GM23338 (cell line): ENCODE results near the gene PHLDB3. TPM values are rescaled to one million over a fixed set of nuclear protein-coding genes. Genes with fewer than 3 reads are reported as not detected.

Experiments used
- ATAC-seq: fragments of 200-7000 bp; cut with Tn5 transposase; 3 replicates; pipeline ENCODE4 v1.9.1; 2020
- DNase-seq: peaks from one replicate; pipeline ENCODE4 v3.0.0-alpha.2; 2015; ENCODE audit warnings: low spot score
- H2AFZ ChIP-seq: fragments of 200-600 bp; sonication (generic); 2 replicates; pipeline ENCODE4 v1.8.0; 2016; ENCODE audit warnings: antibody characterized with exemption, mild to moderate bottlenecking, moderate library complexity
- H3F3A ChIP-seq: fragments of 200-600 bp; sonication (generic); replicated peaks from 2 replicates; pipeline ENCODE4 v1.8.0; 2017; ENCODE audit warnings: antibody characterized with exemption, mixed run types, low read depth
- H3K27ac ChIP-seq: fragments of 200-600 bp; sonication (generic); 2 replicates; pipeline ENCODE4 v1.6.1; 2016; ENCODE audit warnings: low read depth
- H3K27me3 ChIP-seq: fragments of 200-600 bp; sonication (generic); 2 replicates; pipeline ENCODE4 v1.8.0; 2016; ENCODE audit warnings: mild to moderate bottlenecking, mixed run types, moderate library complexity; ENCODE audit not compliant: insufficient read depth
- H3K36me3 ChIP-seq: fragments of 200-600 bp; sonication (generic); 2 replicates; pipeline ENCODE4 v1.8.0; 2016; ENCODE audit warnings: mild to moderate bottlenecking; ENCODE audit not compliant: insufficient read depth
- H3K4me1 ChIP-seq: fragments of 200-600 bp; sonication (generic); 2 replicates; pipeline ENCODE4 v1.8.0; 2016; ENCODE audit warnings: mild to moderate bottlenecking, moderate library complexity; ENCODE audit not compliant: insufficient read depth
- H3K4me2 ChIP-seq: fragments of 200-600 bp; sonication (generic); 2 replicates; pipeline ENCODE4 v1.7.1; 2017; ENCODE audit warnings: mixed run types
- H3K4me3 ChIP-seq: fragments of 200-600 bp; sonication (generic); 2 replicates; pipeline ENCODE4 v1.6.1; 2016; ENCODE audit warnings: mixed run types
- H3K79me2 ChIP-seq: fragments of 200-600 bp; sonication (generic); replicated peaks from 2 replicates; pipeline ENCODE4 v1.8.0; 2017; ENCODE audit warnings: mild to moderate bottlenecking; ENCODE audit not compliant: insufficient read depth
- H3K9me2 ChIP-seq: fragments of 200-600 bp; sonication (generic); 2 replicates; pipeline ENCODE4 v1.8.0; 2017; ENCODE audit not compliant: insufficient read depth
- H4K20me1 ChIP-seq: fragments of 200-600 bp; sonication (generic); replicated peaks from 2 replicates; pipeline ENCODE4 v1.8.0; 2017; ENCODE audit warnings: mild to moderate bottlenecking; ENCODE audit not compliant: insufficient read depth
- H3K27ac Mint-ChIP-seq: 2 replicates; pipeline ENCODE4 v1.8.0; 2020; ENCODE audit warnings: inconsistent platforms, mild to moderate bottlenecking, moderate library complexity, mixed read lengths
- H3K27me3 Mint-ChIP-seq: 3 replicates; pipeline ENCODE4 v1.8.0; 2022; ENCODE audit warnings: low read depth, mild to moderate bottlenecking, moderate library complexity, mixed read lengths, inconsistent platforms; ENCODE audit not compliant: insufficient read depth, poor library complexity
- H3K36me3 Mint-ChIP-seq: 3 replicates; pipeline ENCODE4 v1.8.0; 2021; ENCODE audit warnings: low read depth, mild to moderate bottlenecking, inconsistent platforms, moderate library complexity, mixed read lengths
- H3K4me1 Mint-ChIP-seq: 3 replicates; pipeline ENCODE4 v1.8.0; 2020; ENCODE audit warnings: mild to moderate bottlenecking, inconsistent platforms, mixed read lengths
- H3K4me3 Mint-ChIP-seq: 3 replicates; pipeline ENCODE4 v1.8.0; 2021; ENCODE audit warnings: moderate library complexity, mild to moderate bottlenecking, inconsistent platforms, mixed read lengths
- H3K9me3 Mint-ChIP-seq: 3 replicates; pipeline ENCODE4 v1.8.0; 2020; ENCODE audit warnings: moderate library complexity, mild to moderate bottlenecking, inconsistent platforms, mixed read lengths
- EZH2phosphoT487 ChIP-seq: fragments of 200-600 bp; sonication (generic); IDR thresholded peaks from one replicate; pipeline ENCODE4 v1.8.1; 2018; ENCODE audit warnings: antibody characterized with exemption; ENCODE audit not compliant: unreplicated experiment
- NANOG ChIP-seq: IDR thresholded peaks from 2 replicates; pipeline ENCODE4 v1.6.1; 2016; ENCODE audit warnings: antibody characterized with exemption, borderline replicate concordance
- POLR2AphosphoS5 ChIP-seq: IDR thresholded peaks from 2 replicates; pipeline ENCODE4 v1.6.1; 2016; ENCODE audit warnings: antibody characterized with exemption, low read depth
- REST ChIP-seq: IDR thresholded peaks from one replicate; pipeline ENCODE4 v1.6.1; 2018; ENCODE audit warnings: antibody characterized with exemption; ENCODE audit not compliant: unreplicated experiment
- STAT1 ChIP-seq: IDR thresholded peaks from one replicate; pipeline ENCODE4 v1.6.1; 2016; ENCODE audit warnings: antibody characterized with exemption; ENCODE audit not compliant: unreplicated experiment
- polyA plus RNA-seq: library from polyadenylated mRNA; unstranded; fragments of >200 nt; fragmentation: Nextera tagmentation; extraction: Ambion mirVana; gene quantifications from 2 replicates; pipeline ENCODE4 v1.2.1, GENCODE V29; 2016
- total RNA-seq: library from RNA; depleted of rRNA; stranded (reverse); fragments of >200 nt; shearing (Covaris generic); gene quantifications from 2 replicates; pipeline ENCODE4 v1.2.3, GENCODE V29; 2014
- TF ChIP-seq, protein P1 (sequence below), 2 experiments: fragments of 200-600 bp in 1 of 2; sonication (generic) in 1 of 2; conservative IDR thresholded peaks; 2 replicates each; pipeline versions ENCODE4 v1.5.1 to v1.6.1; 2016 to 2017; ENCODE audit warnings: antibody characterized with exemption in 2 of 2, low read depth in 2 of 2, mild to moderate bottlenecking in 2 of 2, moderate library complexity in 1 of 2
- TF ChIP-seq, protein P2 (sequence below): fragments of 250-450 bp; sonication (Bioruptor Pico); IDR thresholded peaks from 2 replicates; pipeline ENCODE4 v1.5.0; 2020; ENCODE audit warnings: mild to moderate bottlenecking, moderate library complexity

Gene PHLDB3
- total and polyA plus RNA-seq, 2 experiments from 2014 or later, result 6.3 to 15.4 TPM

DNA sequence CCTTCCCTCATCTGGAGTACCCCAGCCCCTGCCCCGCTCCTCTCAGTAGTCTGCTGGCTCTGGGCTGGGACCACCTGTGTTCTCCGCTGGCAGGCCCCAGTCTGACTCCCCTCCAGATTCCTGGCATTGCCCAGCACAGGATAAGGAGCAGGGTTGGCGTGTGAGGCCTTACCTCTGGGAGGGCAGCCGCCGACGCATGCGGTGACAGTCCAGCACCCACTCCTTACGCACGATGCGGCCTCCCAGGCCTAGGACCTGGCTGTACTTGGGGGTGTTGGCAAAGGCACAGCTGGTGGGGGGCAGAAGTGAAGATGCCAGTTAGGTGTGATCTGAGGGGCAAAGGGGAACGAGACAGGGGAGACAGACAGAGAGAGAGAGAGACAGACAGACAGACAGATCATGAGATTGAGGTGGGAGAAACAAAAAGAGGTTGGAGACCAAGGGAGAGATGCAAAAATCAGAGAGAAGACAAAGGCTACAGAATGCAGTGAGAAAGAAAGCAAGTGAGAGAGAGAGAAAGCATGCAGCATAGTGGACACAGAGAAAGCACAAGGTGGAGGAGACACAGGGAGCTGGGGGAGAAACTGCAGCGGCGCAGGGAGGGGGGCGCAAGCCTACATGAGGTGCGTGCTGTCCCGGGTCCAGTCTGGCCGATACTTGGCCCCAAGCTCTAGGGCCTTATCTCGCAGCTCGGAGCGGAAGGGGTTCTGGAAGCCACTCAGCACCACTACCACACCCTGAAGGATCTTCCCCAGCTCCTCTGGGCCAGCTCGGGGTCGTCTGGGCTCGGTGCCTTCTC, 47.1 kb upstream of the PHLDB3 start:
- H3K4me2 ChIP-seq, result no peak overlapping the region
- DNase-seq, result no peak
- no peak for ATAC-seq
- Mint-ChIP-seq H3K27me3 (peaks cover 4% of the 10 kb centered on the region), H3K27ac (peak overlapping the region; percentile 11; the same call in 1 of the 2 replicates), H3K4me1 (peaks cover 9% of the 10 kb centered on the region), H3K36me3 (peaks cover 54% of the 10 kb centered on the region), H3K9me3 (no peaks in the 10 kb centered on the region), H3K4me3 (no peak overlapping the region; the same call in 2 of the 3 replicates)
- no peaks in the 10 kb centered on the region for H3K79me2 ChIP-seq
- TF ChIP-seq STAT1 (no peak), POLR2AphosphoS5 (no peak), EZH2phosphoT487 (no peak), NANOG (no peak), REST (no peak)
- TF ChIP-seq, protein P1, sequence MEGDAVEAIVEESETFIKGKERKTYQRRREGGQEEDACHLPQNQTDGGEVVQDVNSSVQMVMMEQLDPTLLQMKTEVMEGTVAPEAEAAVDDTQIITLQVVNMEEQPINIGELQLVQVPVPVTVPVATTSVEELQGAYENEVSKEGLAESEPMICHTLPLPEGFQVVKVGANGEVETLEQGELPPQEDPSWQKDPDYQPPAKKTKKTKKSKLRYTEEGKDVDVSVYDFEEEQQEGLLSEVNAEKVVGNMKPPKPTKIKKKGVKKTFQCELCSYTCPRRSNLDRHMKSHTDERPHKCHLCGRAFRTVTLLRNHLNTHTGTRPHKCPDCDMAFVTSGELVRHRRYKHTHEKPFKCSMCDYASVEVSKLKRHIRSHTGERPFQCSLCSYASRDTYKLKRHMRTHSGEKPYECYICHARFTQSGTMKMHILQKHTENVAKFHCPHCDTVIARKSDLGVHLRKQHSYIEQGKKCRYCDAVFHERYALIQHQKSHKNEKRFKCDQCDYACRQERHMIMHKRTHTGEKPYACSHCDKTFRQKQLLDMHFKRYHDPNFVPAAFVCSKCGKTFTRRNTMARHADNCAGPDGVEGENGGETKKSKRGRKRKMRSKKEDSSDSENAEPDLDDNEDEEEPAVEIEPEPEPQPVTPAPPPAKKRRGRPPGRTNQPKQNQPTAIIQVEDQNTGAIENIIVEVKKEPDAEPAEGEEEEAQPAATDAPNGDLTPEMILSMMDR (conservative IDR thresholded peaks at IDR 0.05; ENCODE audit: low read depth in 2 of 2), result no peak
- H3K9me2 ChIP-seq, result no peaks in the 10 kb centered on the region
- no peaks in the 10 kb centered on the region; the same call in 1 of the 2 replicates for H3K36me3 ChIP-seq
- no peak overlapping the region for H3K4me3 ChIP-seq
- H3K27me3 ChIP-seq, result no peaks in the 10 kb centered on the region
- no peaks in the 10 kb centered on the region for H3F3A ChIP-seq
- no peaks in the 10 kb centered on the region for H4K20me1 ChIP-seq
- H3K4me1 ChIP-seq, result peaks cover 4% of the 10 kb centered on the region; the same call in 1 of the 2 replicates
- no peak overlapping the region for H2AFZ ChIP-seq
- no peak overlapping the region for H3K27ac ChIP-seq

DNA sequence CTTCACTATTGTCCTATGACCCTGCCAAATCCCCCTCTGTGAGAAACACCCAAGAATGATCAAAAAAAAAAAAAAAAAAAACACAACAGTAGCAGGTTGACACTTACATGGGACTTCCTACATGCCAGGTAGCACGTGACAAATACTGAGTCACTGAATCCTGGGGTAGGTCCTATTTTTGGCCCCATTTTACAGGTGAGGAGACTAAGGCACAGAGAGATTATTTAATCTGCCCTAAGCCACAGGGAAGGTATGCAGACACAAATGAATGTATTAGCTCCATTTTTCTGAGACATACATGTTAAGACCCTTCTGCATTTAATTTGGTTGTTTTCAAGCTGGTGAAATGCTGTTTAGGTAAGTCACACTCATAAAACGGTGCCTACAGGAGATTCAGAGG, 44.2 kb upstream of the PHLDB3 start:
- DNase-seq, result no peak
- Mint-ChIP-seq H3K4me1 (no peaks in the 10 kb centered on the region; the same call in 2 of the 3 replicates), H3K36me3 (peaks cover 56% of the 10 kb centered on the region), H3K9me3 (no peaks in the 10 kb centered on the region; the same call in 2 of the 3 replicates), H3K27ac (no peak overlapping the region), H3K27me3 (peaks cover 4% of the 10 kb centered on the region), H3K4me3 (no peak overlapping the region)
- no peaks in the 10 kb centered on the region for H4K20me1 ChIP-seq
- H3K9me2 ChIP-seq, result no peaks in the 10 kb centered on the region
- H3K27me3 ChIP-seq, result no peaks in the 10 kb centered on the region
- no peaks in the 10 kb centered on the region for H3F3A ChIP-seq
- H3K4me2 ChIP-seq, result no peak overlapping the region
- no peaks in the 10 kb centered on the region for H3K4me1 ChIP-seq
- no peak overlapping the region for H3K27ac ChIP-seq
- H3K4me3 ChIP-seq, result no peak overlapping the region
- ATAC-seq, result no peak
- H2AFZ ChIP-seq, result no peak overlapping the region
- H3K79me2 ChIP-seq, result no peaks in the 10 kb centered on the region
- H3K36me3 ChIP-seq, result no peaks in the 10 kb centered on the region; the same call in 1 of the 2 replicates
- TF ChIP-seq, protein P2, sequence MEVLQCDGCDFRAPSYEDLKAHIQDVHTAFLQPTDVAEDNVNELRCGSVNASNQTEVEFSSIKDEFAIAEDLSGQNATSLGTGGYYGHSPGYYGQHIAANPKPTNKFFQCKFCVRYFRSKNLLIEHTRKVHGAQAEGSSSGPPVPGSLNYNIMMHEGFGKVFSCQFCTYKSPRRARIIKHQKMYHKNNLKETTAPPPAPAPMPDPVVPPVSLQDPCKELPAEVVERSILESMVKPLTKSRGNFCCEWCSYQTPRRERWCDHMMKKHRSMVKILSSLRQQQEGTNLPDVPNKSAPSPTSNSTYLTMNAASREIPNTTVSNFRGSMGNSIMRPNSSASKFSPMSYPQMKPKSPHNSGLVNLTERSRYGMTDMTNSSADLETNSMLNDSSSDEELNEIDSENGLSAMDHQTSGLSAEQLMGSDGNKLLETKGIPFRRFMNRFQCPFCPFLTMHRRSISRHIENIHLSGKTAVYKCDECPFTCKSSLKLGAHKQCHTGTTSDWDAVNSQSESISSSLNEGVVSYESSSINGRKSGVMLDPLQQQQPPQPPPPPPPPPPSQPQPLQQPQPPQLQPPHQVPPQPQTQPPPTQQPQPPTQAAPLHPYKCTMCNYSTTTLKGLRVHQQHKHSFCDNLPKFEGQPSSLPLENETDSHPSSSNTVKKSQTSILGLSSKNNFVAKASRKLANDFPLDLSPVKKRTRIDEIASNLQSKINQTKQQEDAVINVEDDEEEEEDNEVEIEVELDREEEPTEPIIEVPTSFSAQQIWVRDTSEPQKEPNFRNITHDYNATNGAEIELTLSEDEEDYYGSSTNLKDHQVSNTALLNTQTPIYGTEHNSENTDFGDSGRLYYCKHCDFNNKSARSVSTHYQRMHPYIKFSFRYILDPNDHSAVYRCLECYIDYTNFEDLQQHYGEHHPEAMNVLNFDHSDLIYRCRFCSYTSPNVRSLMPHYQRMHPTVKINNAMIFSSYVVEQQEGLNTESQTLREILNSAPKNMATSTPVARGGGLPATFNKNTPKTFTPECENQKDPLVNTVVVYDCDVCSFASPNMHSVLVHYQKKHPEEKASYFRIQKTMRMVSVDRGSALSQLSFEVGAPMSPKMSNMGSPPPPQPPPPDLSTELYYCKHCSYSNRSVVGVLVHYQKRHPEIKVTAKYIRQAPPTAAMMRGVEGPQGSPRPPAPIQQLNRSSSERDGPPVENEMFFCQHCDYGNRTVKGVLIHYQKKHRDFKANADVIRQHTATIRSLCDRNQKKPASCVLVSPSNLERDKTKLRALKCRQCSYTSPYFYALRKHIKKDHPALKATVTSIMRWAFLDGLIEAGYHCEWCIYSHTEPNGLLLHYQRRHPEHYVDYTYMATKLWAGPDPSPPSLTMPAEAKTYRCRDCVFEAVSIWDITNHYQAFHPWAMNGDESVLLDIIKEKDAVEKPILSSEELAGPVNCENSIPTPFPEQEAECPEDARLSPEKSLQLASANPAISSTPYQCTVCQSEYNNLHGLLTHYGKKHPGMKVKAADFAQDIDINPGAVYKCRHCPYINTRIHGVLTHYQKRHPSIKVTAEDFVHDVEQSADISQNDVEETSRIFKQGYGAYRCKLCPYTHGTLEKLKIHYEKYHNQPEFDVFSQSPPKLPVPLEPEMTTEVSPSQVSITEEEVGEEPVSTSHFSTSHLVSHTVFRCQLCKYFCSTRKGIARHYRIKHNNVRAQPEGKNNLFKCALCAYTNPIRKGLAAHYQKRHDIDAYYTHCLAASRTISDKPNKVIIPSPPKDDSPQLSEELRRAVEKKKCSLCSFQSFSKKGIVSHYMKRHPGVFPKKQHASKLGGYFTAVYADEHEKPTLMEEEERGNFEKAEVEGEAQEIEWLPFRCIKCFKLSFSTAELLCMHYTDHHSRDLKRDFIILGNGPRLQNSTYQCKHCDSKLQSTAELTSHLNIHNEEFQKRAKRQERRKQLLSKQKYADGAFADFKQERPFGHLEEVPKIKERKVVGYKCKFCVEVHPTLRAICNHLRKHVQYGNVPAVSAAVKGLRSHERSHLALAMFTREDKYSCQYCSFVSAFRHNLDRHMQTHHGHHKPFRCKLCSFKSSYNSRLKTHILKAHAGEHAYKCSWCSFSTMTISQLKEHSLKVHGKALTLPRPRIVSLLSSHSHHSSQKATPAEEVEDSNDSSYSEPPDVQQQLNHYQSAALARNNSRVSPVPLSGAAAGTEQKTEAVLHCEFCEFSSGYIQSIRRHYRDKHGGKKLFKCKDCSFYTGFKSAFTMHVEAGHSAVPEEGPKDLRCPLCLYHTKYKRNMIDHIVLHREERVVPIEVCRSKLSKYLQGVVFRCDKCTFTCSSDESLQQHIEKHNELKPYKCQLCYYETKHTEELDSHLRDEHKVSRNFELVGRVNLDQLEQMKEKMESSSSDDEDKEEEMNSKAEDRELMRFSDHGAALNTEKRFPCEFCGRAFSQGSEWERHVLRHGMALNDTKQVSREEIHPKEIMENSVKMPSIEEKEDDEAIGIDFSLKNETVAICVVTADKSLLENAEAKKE, result no peak
